ENCODE measurements around the gene PCNX4.
"Not testable (repeated sequence)": the region's sequence is repeated elsewhere in the genome, so short reads cannot be mapped to it uniquely, and the experiment has no call there.

PCNX4 gene

GRCh38 chr14:60089221-60089620 lies 2.5 kb upstream of the PCNX4 start:
- H3K9ac ChIP-seq (ENCODE audit: low read depth, low read length), result no peak overlapping the region
- H3K36me3 ChIP-seq (ENCODE audit: insufficient read depth, low read length), result no peaks in the 10 kb centered on the region
- H3K27ac ChIP-seq (ENCODE audit: low read depth, low read length), result no peak overlapping the region
- WGBS, result 88% methylated on average over 2 of the region's 4 CpGs
- H3K4me1 ChIP-seq (ENCODE audit: insufficient read depth, low read length), result peaks cover 11% of the 10 kb centered on the region
- no peaks in the 10 kb centered on the region for H3K27me3 ChIP-seq (ENCODE audit: insufficient read depth, low read length)
- no peaks in the 10 kb centered on the region for H3K9me3 ChIP-seq (ENCODE audit: insufficient read depth, low read depth, low read length)
- no peak overlapping the region for H3K4me3 ChIP-seq (ENCODE audit: low read length)

- no peaks in the 10 kb centered on the region for H3K9me3 ChIP-seq (ENCODE audit: insufficient read depth, low read depth, low read length)
- peaks cover 27% of the 10 kb centered on the region for H3K4me1 ChIP-seq (ENCODE audit: insufficient read depth, low read length)
- no peaks in the 10 kb centered on the region for H3K27me3 ChIP-seq (ENCODE audit: insufficient read depth, low read length)
- H3K36me3 ChIP-seq (ENCODE audit: insufficient read depth, low read length), result no peaks in the 10 kb centered on the region
- H3K9ac ChIP-seq (ENCODE audit: low read depth, low read length), result peak overlapping the region; percentile 87
- H3K4me3 ChIP-seq (ENCODE audit: low read length), result peak overlapping the region; percentile 83
- H3K27ac ChIP-seq (ENCODE audit: low read depth, low read length), result peak overlapping the region; percentile 98
- 19% methylated on average over 15 of the region's 16 CpGs for WGBS
These were observed 731 bp upstream of the PCNX4 start for GRCh38 chr14:60090864-60091519.

DNA sequence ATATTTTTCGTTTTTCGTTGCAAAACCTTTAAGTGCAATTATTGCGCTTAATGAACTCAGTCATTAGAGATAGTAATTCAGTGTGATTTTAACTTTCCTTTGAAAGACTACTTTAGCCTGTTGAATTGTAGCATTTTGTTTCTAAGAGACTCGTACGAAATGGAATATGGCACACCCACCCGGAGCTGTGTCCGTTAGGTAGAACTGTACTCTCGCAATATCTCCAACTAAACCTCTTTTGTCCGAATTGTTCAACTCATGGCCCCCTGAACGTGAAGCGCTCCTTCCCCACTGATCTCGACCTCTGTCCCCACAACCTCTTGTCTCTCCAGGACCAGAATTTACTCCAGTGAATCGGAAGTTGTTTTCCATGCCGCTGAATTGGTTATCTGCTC lies 800 bp downstream of the PCNX4 start:
- no peaks in the 10 kb centered on the region for H3K9me3 ChIP-seq (ENCODE audit: insufficient read depth, low read depth, low read length)
- peak overlapping the region; percentile 83 for H3K4me3 ChIP-seq (ENCODE audit: low read length)
- WGBS, result under 1% methylated on average over 14 of the region's 14 CpGs
- peaks cover 27% of the 10 kb centered on the region for H3K4me1 ChIP-seq (ENCODE audit: insufficient read depth, low read length)
- peak overlapping the region; percentile 98 for H3K27ac ChIP-seq (ENCODE audit: low read depth, low read length)
- H3K9ac ChIP-seq (ENCODE audit: low read depth, low read length), result peak overlapping the region; percentile 87
- H3K36me3 ChIP-seq (ENCODE audit: insufficient read depth, low read length), result peaks cover 6% of the 10 kb centered on the region
- H3K27me3 ChIP-seq (ENCODE audit: insufficient read depth, low read length), result no peaks in the 10 kb centered on the region

GRCh38 chr14:60093080-60093479 lies 1.4 kb downstream of the PCNX4 start:
- peaks cover 27% of the 10 kb centered on the region for H3K4me1 ChIP-seq (ENCODE audit: insufficient read depth, low read length)
- peak overlapping the region; percentile 83 for H3K4me3 ChIP-seq (ENCODE audit: low read length)
- peaks cover 12% of the 10 kb centered on the region for H3K36me3 ChIP-seq (ENCODE audit: insufficient read depth, low read length)
- no peaks in the 10 kb centered on the region for H3K27me3 ChIP-seq (ENCODE audit: insufficient read depth, low read length)
- H3K9me3 ChIP-seq (ENCODE audit: insufficient read depth, low read depth, low read length), result no peaks in the 10 kb centered on the region
- peak overlapping the region; percentile 87; the same call in 1 of the 2 replicates for H3K9ac ChIP-seq (ENCODE audit: low read depth, low read length)
- WGBS, result 30% methylated on average over 3 of the region's 3 CpGs
- H3K27ac ChIP-seq (ENCODE audit: low read depth, low read length), result no peak overlapping the region

GRCh38 chr14:60093606-60094005 lies 1.9 kb downstream of the PCNX4 start:
- Histone ChIP-seq H3K4me3 (ENCODE audit: low read length) (peak overlapping the region; percentile 83), H3K4me1 (ENCODE audit: insufficient read depth, low read length) (peaks cover 27% of the 10 kb centered on the region), H3K27me3 (ENCODE audit: insufficient read depth, low read length) (no peaks in the 10 kb centered on the region), H3K9me3 (ENCODE audit: insufficient read depth, low read depth, low read length) (no peaks in the 10 kb centered on the region), H3K9ac (ENCODE audit: low read depth, low read length) (peak overlapping the region; percentile 6; the same call in 1 of the 2 replicates), H3K36me3 (ENCODE audit: insufficient read depth, low read length) (peaks cover 14% of the 10 kb centered on the region), H3K27ac (ENCODE audit: low read depth, low read length) (no peak overlapping the region)

- WGBS, result 26% methylated on average over 5 of the region's 5 CpGs
- no peak overlapping the region for H3K27ac ChIP-seq (ENCODE audit: low read depth, low read length)
- H3K4me3 ChIP-seq (ENCODE audit: low read length), result peak overlapping the region; percentile 83
- peaks cover 27% of the 10 kb centered on the region for H3K4me1 ChIP-seq (ENCODE audit: insufficient read depth, low read length)
- no peaks in the 10 kb centered on the region for H3K9me3 ChIP-seq (ENCODE audit: insufficient read depth, low read depth, low read length)
- H3K9ac ChIP-seq (ENCODE audit: low read depth, low read length), result no peak overlapping the region
- no peaks in the 10 kb centered on the region for H3K27me3 ChIP-seq (ENCODE audit: insufficient read depth, low read length)
- peaks cover 14% of the 10 kb centered on the region for H3K36me3 ChIP-seq (ENCODE audit: insufficient read depth, low read length)
These were observed 2.7 kb downstream of the PCNX4 start for GRCh38 chr14:60094306-60094897.

- H3K27ac ChIP-seq (ENCODE audit: low read depth, low read length), result no peak overlapping the region
- H3K27me3 ChIP-seq (ENCODE audit: insufficient read depth, low read length), result no peaks in the 10 kb centered on the region
- H3K4me3 ChIP-seq (ENCODE audit: low read length), result peak overlapping the region; percentile 19; the same call in 1 of the 2 replicates
- no peaks in the 10 kb centered on the region for H3K9me3 ChIP-seq (ENCODE audit: insufficient read depth, low read depth, low read length)
- no peak overlapping the region for H3K9ac ChIP-seq (ENCODE audit: low read depth, low read length)
- peaks cover 14% of the 10 kb centered on the region for H3K36me3 ChIP-seq (ENCODE audit: insufficient read depth, low read length)
- peaks cover 27% of the 10 kb centered on the region for H3K4me1 ChIP-seq (ENCODE audit: insufficient read depth, low read length)
These were observed 3.5 kb downstream of the PCNX4 start for GRCh38 chr14:60095231-60095630.

GRCh38 chr14:60095781-60096450 lies 4.2 kb downstream of the PCNX4 start:
- Histone ChIP-seq H3K9me3 (ENCODE audit: insufficient read depth, low read depth, low read length) (no peaks in the 10 kb centered on the region), H3K27me3 (ENCODE audit: insufficient read depth, low read length) (no peaks in the 10 kb centered on the region), H3K36me3 (ENCODE audit: insufficient read depth, low read length) (peaks cover 14% of the 10 kb centered on the region), H3K9ac (ENCODE audit: low read depth, low read length) (no peak overlapping the region), H3K27ac (ENCODE audit: low read depth, low read length) (no peak overlapping the region), H3K4me1 (ENCODE audit: insufficient read depth, low read length) (peaks cover 27% of the 10 kb centered on the region), H3K4me3 (ENCODE audit: low read length) (no peak overlapping the region)
- 90% methylated on average over 3 of the region's 3 CpGs for WGBS

DNA sequence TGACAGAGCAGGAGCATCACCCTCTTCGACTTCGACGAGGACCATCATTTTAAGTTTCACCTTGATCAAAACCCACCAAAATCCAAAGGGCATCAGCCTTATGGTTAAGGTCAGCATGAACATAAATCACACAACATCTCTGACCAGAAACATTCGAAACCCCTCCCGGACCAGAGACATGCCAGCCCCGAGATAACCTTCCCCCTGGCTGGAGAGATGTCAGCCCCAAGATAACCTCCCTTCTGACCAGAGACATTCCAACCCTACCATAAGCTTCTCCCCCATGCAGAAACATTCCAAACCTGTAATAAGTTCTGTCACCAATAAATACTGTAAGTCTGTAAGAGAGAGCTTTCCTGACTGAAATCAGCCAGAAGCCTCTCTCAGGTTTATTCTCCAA lies 6.3 kb downstream of the PCNX4 start:
- Histone ChIP-seq H3K27ac (ENCODE audit: low read depth, low read length) (no peak overlapping the region), H3K4me3 (ENCODE audit: low read length) (no peak overlapping the region), H3K9ac (ENCODE audit: low read depth, low read length) (no peak overlapping the region), H3K27me3 (ENCODE audit: insufficient read depth, low read length) (no peaks in the 10 kb centered on the region), H3K36me3 (ENCODE audit: insufficient read depth, low read length) (peaks cover 14% of the 10 kb centered on the region), H3K9me3 (ENCODE audit: insufficient read depth, low read depth, low read length) (no peaks in the 10 kb centered on the region), H3K4me1 (ENCODE audit: insufficient read depth, low read length) (peaks cover 34% of the 10 kb centered on the region)
- 93% methylated on average over 6 of the region's 6 CpGs for WGBS

DNA sequence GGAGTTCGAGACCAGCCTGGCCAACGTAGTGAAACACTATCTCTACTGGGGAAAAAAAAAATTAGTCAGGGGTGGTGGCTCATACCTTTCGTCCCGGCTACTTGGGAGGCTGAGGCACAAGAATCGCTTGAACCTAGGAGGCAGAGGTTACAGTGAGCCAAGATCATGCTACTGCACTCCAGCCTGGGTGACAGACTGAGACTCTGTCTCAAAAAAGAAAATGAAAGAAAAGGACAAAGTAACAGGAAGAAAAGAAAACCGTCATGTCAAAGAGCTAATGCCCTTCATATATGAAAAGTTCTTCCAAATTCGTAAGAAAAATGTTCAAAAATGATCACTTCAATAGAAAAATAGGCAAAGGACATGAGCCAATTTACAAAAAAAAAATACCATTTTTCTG lies 8.1 kb downstream of the PCNX4 start:
- peaks cover 14% of the 10 kb centered on the region for H3K36me3 ChIP-seq (ENCODE audit: insufficient read depth, low read length)
- WGBS, result 98% methylated on average over 7 of the region's 7 CpGs

DNA sequence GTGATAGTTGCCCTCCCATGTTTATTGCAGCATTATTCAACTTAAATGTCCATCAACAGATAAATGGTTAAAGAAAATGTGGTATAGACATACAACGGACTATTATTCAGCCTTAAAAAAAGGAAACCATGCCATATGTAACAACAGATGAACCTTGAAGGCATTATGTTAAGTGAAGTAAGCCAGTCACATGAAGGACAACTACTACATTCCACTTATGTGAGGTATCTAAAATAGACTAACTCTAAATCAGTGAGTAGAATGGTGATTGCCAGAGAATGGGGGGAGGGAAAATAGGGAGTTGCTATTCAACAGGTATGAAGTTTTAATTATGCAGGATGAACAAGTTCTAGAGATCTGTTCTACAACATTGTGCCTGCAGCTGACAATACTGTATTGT lies 10.1 kb downstream of the PCNX4 start:
- WGBS, result no CpG with 5 or more reads among the region's 1 CpG

More for the DNA sequence above, 8.1 kb downstream of the PCNX4 start:
- not testable (repeated sequence) for H3K27me3 ChIP-seq (ENCODE audit: insufficient read depth, low read length); H3K27ac ChIP-seq (ENCODE audit: low read depth, low read length); H3K4me3 ChIP-seq (ENCODE audit: low read length); H3K9ac ChIP-seq (ENCODE audit: low read depth, low read length); H3K9me3 ChIP-seq (ENCODE audit: insufficient read depth, low read depth, low read length)
- H3K4me1 ChIP-seq (ENCODE audit: insufficient read depth, low read length), result peaks cover 16% of the 10 kb centered on the region

More for the DNA sequence above, 10.1 kb downstream of the PCNX4 start:
- Histone ChIP-seq H3K27ac (ENCODE audit: low read depth, low read length) (no peak overlapping the region), H3K4me3 (ENCODE audit: low read length) (no peak overlapping the region), H3K4me1 (ENCODE audit: insufficient read depth, low read length) (peaks cover 6% of the 10 kb centered on the region; the same call in 1 of the 2 replicates), H3K9me3 (ENCODE audit: insufficient read depth, low read depth, low read length) (no peaks in the 10 kb centered on the region), H3K27me3 (ENCODE audit: insufficient read depth, low read length) (no peaks in the 10 kb centered on the region), H3K9ac (ENCODE audit: low read depth, low read length) (no peak overlapping the region), H3K36me3 (ENCODE audit: insufficient read depth, low read length) (peaks cover 14% of the 10 kb centered on the region)
